Astrocyte (in vitro differentiated cells and primary cell): Measurements from ENCODE around the gene ERN1. TPM values are rescaled to one million over a fixed set of nuclear protein-coding genes. Genes with fewer than 3 reads are reported as not detected.
A peak's percentile ranks its signal among the peaks of the same experiment; 100 is the strongest.

Experiments used
- DNase-seq: peaks from one replicate; pipeline ENCODE4 v3.0.0-alpha.2; 2010; ENCODE audit warnings: low read depth
- FAIRE-seq: peaks from 2 replicates; lab custom pipeline; 2011; peaks lifted over from hg19 to GRCh38; lab: Jason Lieb, UNC
- H2AFZ ChIP-seq: 2 replicates; pipeline ENCODE4 v1.6.0; 2012; ENCODE audit warnings: low read depth, low read length, inconsistent platforms
- H3K27ac ChIP-seq: 2 replicates; pipeline ENCODE4 v1.5.1; 2011; ENCODE audit warnings: low read depth, low read length, inconsistent platforms
- H3K27me3 ChIP-seq: 2 replicates; pipeline ENCODE4 v1.6.0; 2011; ENCODE audit warnings: low read length, inconsistent platforms; ENCODE audit not compliant: insufficient read depth
- H3K36me3 ChIP-seq: 2 replicates; pipeline ENCODE4 v1.5.1; 2011; ENCODE audit warnings: low read length, inconsistent platforms; ENCODE audit not compliant: insufficient read depth
- H3K4me1 ChIP-seq: 2 replicates; pipeline ENCODE4 v1.5.1; 2011; ENCODE audit warnings: low read length, inconsistent platforms; ENCODE audit not compliant: insufficient read depth
- H3K4me2 ChIP-seq: 2 replicates; pipeline ENCODE4 v1.6.0; 2012; ENCODE audit warnings: low read length, inconsistent platforms
- H3K4me3 ChIP-seq: 2 replicates; pipeline ENCODE4 v1.5.1; 2011; ENCODE audit warnings: low read depth, mild to moderate bottlenecking, low read length, inconsistent platforms; ENCODE audit not compliant: insufficient read depth
- H3K79me2 ChIP-seq: 2 replicates; pipeline ENCODE4 v1.6.0; 2012; ENCODE audit warnings: mild to moderate bottlenecking, low read length, inconsistent platforms; ENCODE audit not compliant: insufficient read depth
- H3K9ac ChIP-seq: 2 replicates; pipeline ENCODE4 v1.6.0; 2012; ENCODE audit warnings: mild to moderate bottlenecking, low read length, inconsistent platforms
- H3K9me3 ChIP-seq: 2 replicates; pipeline ENCODE4 v1.5.1; 2012; ENCODE audit warnings: low read depth, mild to moderate bottlenecking, low read length, inconsistent platforms; ENCODE audit not compliant: insufficient read depth
- H4K20me1 ChIP-seq: 2 replicates; pipeline ENCODE4 v1.6.0; 2012; ENCODE audit warnings: low read length, inconsistent platforms; ENCODE audit not compliant: insufficient read depth
- H3K27ac Mint-ChIP-seq: one replicate; pipeline ENCODE4 v1.8.0; 2021; ENCODE audit warnings: mild to moderate bottlenecking, mixed read lengths; ENCODE audit not compliant: unreplicated experiment
- H3K27me3 Mint-ChIP-seq: one replicate; pipeline ENCODE4 v1.8.0; 2021; ENCODE audit warnings: low read depth, mixed read lengths; ENCODE audit not compliant: unreplicated experiment
- H3K36me3 Mint-ChIP-seq: one replicate; pipeline ENCODE4 v1.8.0; 2021; ENCODE audit warnings: low read depth, mixed read lengths; ENCODE audit not compliant: unreplicated experiment
- H3K4me1 Mint-ChIP-seq: one replicate; pipeline ENCODE4 v1.8.0; 2021; ENCODE audit warnings: low read depth, mixed read lengths; ENCODE audit not compliant: unreplicated experiment
- H3K4me3 Mint-ChIP-seq: one replicate; pipeline ENCODE4 v1.8.0; 2021; ENCODE audit warnings: mild to moderate bottlenecking, moderate library complexity, mixed read lengths; ENCODE audit not compliant: unreplicated experiment
- H3K9me3 Mint-ChIP-seq: one replicate; pipeline ENCODE4 v1.8.0; 2021; ENCODE audit warnings: mild to moderate bottlenecking, mixed read lengths; ENCODE audit not compliant: unreplicated experiment
- CTCF ChIP-seq: IDR thresholded peaks from 2 replicates; pipeline ENCODE4 v1.5.1; 2011; ENCODE audit warnings: low read depth, mild to moderate bottlenecking, inconsistent platforms, low read length, moderate library complexity; ENCODE audit not compliant: insufficient read depth
- EZH2 ChIP-seq: IDR thresholded peaks from 2 replicates; pipeline ENCODE4 v1.6.1; 2012; ENCODE audit warnings: mild to moderate bottlenecking, low read length, inconsistent platforms; ENCODE audit not compliant: insufficient read depth
- total RNA-seq: library from RNA; stranded (reverse); gene quantifications from 2 replicates; pipeline ENCODE4 v1.2.1, GENCODE V29; 2021

ERN1 gene
- total RNA-seq, 1 donor from 2014 or later: 11.7 TPM

GRCh38 chr17:64025732-64026294, 104.1 kb downstream of the ERN1 start:
- Histone ChIP-seq H3K9ac (no peak overlapping the region), H3K27ac (no peak overlapping the region), H3K36me3 (no peaks in the 10 kb centered on the region), H3K9me3 (no peaks in the 10 kb centered on the region), H3K4me2 (peak overlapping the region; percentile 40), H3K27me3 (no peaks in the 10 kb centered on the region), H3K4me3 (no peak overlapping the region), H3K79me2 (no peaks in the 10 kb centered on the region), H4K20me1 (no peaks in the 10 kb centered on the region), H3K4me1 (no peaks in the 10 kb centered on the region), H2AFZ (peak overlapping the region; percentile 41)
- Mint-ChIP-seq H3K9me3 (no peaks in the 10 kb centered on the region), H3K4me1 (no peaks in the 10 kb centered on the region), H3K27ac (no peak overlapping the region), H3K4me3 (no peak overlapping the region), H3K36me3 (no peaks in the 10 kb centered on the region), H3K27me3 (peaks cover 13% of the 10 kb centered on the region)
- peak; percentile 30 for DNase-seq
- TF ChIP-seq CTCF: peak; percentile 86
- TF ChIP-seq EZH2: no peak
- no peak for FAIRE-seq

GRCh38 chr17:64024781-64025731, 104.9 kb downstream of the ERN1 start:
- no peaks in the 10 kb centered on the region for H3K9me3 ChIP-seq
- H3K27ac Mint-ChIP-seq: no peak overlapping the region
- no peak overlapping the region for H3K9ac ChIP-seq
- H3K9me3 Mint-ChIP-seq: no peaks in the 10 kb centered on the region
- no peak overlapping the region for H3K4me2 ChIP-seq
- no peaks in the 10 kb centered on the region for H3K36me3 Mint-ChIP-seq
- H3K27me3 ChIP-seq: no peaks in the 10 kb centered on the region
- FAIRE-seq (no peak), DNase-seq (no peak)
- no peaks in the 10 kb centered on the region for H3K4me1 ChIP-seq
- H2AFZ ChIP-seq: no peak overlapping the region
- peaks cover 13% of the 10 kb centered on the region for H3K27me3 Mint-ChIP-seq
- H3K79me2 ChIP-seq: no peaks in the 10 kb centered on the region
- no peaks in the 10 kb centered on the region for H3K4me1 Mint-ChIP-seq
- no peak overlapping the region for H3K4me3 Mint-ChIP-seq
- H3K36me3 ChIP-seq: no peaks in the 10 kb centered on the region
- H3K4me3 ChIP-seq: no peak overlapping the region
- no peaks in the 10 kb centered on the region for H4K20me1 ChIP-seq
- H3K27ac ChIP-seq: no peak overlapping the region
- no peak for TF ChIP-seq EZH2
- no peak for TF ChIP-seq CTCF
